Measurements from ENCODE around the gene HSH2D.

GRCh38 chr19:16206637-16207036 is 63.2 kb downstream of the HSH2D start:
- TF ChIP-seq CTCF (IDR thresholded peaks at IDR 0.05) (no peak), POLR2A (IDR thresholded peaks at IDR 0.05; ENCODE audit: low read depth) (no peak), POLR2AphosphoS5 (IDR thresholded peaks at IDR 0.05) (no peak), EP300 (IDR thresholded peaks at IDR 0.05) (no peak)
